DND-41 (cell line): ENCODE results near the gene RXRB.

ENCODE experiments used
- ATAC-seq: fragments of 200-7000 bp; cut with Tn5 transposase; 3 replicates; pipeline ENCODE4 v1.9.1; 2021; ENCODE audit warnings: low read depth; ENCODE audit not compliant: insufficient read depth
- DNase-seq: peaks from one replicate; pipeline ENCODE4 v3.0.0-alpha.2; 2020
- H2AFZ ChIP-seq: 2 replicates; pipeline ENCODE4 v1.6.0; 2012; ENCODE audit warnings: low read depth, low read length
- H3K27ac ChIP-seq: 2 replicates; pipeline ENCODE4 v1.5.1; 2012; ENCODE audit warnings: low read length, inconsistent platforms
- H3K27me3 ChIP-seq: fragments of 200-600 bp; sonication (generic); 2 replicates; pipeline ENCODE4 v1.6.0; 2012; ENCODE audit warnings: low read length, mild to moderate bottlenecking, inconsistent platforms; ENCODE audit not compliant: insufficient read depth, poor library complexity
- H3K36me3 ChIP-seq: 2 replicates; pipeline ENCODE4 v1.5.1; 2012; ENCODE audit warnings: low read length, inconsistent platforms; ENCODE audit not compliant: insufficient read depth
- H3K4me1 ChIP-seq: 2 replicates; pipeline ENCODE4 v1.5.1; 2012; ENCODE audit warnings: mild to moderate bottlenecking, low read length; ENCODE audit not compliant: insufficient read depth
- H3K4me2 ChIP-seq: 2 replicates; pipeline ENCODE4 v1.6.0; 2012; ENCODE audit warnings: mild to moderate bottlenecking, moderate library complexity, low read length, inconsistent platforms; ENCODE audit not compliant: insufficient read depth
- H3K4me3 ChIP-seq, 2 experiments: fragments of 200-600 bp in 1 of 2; shearing (Covaris generic) in 1 of 2; 2 replicates each; pipeline ENCODE4 v1.5.1; 2012 to 2016; ENCODE audit warnings: inconsistent platforms in 2 of 2, low read length in 2 of 2, mild to moderate bottlenecking in 2 of 2, low read depth in 1 of 2, moderate library complexity in 1 of 2
- H3K79me2 ChIP-seq: 2 replicates; pipeline ENCODE4 v1.6.0; 2012; ENCODE audit warnings: low read length, inconsistent platforms; ENCODE audit not compliant: insufficient read depth
- H3K9ac ChIP-seq: 2 replicates; pipeline ENCODE4 v1.6.0; 2012; ENCODE audit warnings: low read depth, mild to moderate bottlenecking, inconsistent platforms, low read length, moderate library complexity
- H3K9me3 ChIP-seq: 2 replicates; pipeline ENCODE4 v1.5.1; 2012; ENCODE audit warnings: low read length, moderate library complexity, mild to moderate bottlenecking, inconsistent platforms; ENCODE audit not compliant: insufficient read depth, severe bottlenecking
- H4K20me1 ChIP-seq: 2 replicates; pipeline ENCODE4 v1.6.0; 2012; ENCODE audit warnings: low read length; ENCODE audit not compliant: insufficient read depth
- CTCF ChIP-seq: IDR thresholded peaks from 2 replicates; pipeline ENCODE4 v1.5.1; 2012; ENCODE audit warnings: borderline replicate concordance, low read length, moderate library complexity, mild to moderate bottlenecking; ENCODE audit not compliant: poor library complexity, severe bottlenecking; ENCODE audit errors: extremely low read depth
- EZH2 ChIP-seq: IDR thresholded peaks from 3 replicates; pipeline ENCODE4 v1.6.1; 2012; ENCODE audit warnings: borderline replicate concordance, low read depth, mild to moderate bottlenecking, moderate library complexity, low read length, inconsistent platforms; ENCODE audit not compliant: severe bottlenecking

RXRB gene

GRCh38 chr6:33169291-33170175 is 30.9 kb downstream of the RXRB start:
- no peak for TF ChIP-seq CTCF
- no peak for TF ChIP-seq EZH2
- Histone ChIP-seq H3K27ac (no peak overlapping the region), H3K36me3 (no peaks in the 10 kb centered on the region), H3K79me2 (no peaks in the 10 kb centered on the region), H4K20me1 (no peaks in the 10 kb centered on the region), H3K9ac (no peak overlapping the region), H3K9me3 (no peaks in the 10 kb centered on the region), H3K27me3 (no peaks in the 10 kb centered on the region), H3K4me3 (no peak overlapping the region), H3K4me2 (no peak overlapping the region), H3K4me1 (no peaks in the 10 kb centered on the region), H2AFZ (no peak overlapping the region)
- DNase-seq (no peak), ATAC-seq (no peak)

GRCh38 chr6:33168639-33169038 is 31.8 kb downstream of the RXRB start:
- H3K9me3 ChIP-seq: no peaks in the 10 kb centered on the region

GRCh38 chr6:33168284-33168601 is 32.2 kb downstream of the RXRB start:
- H4K20me1 ChIP-seq: no peaks in the 10 kb centered on the region
- no peaks in the 10 kb centered on the region for H3K9me3 ChIP-seq
- no peak for DNase-seq
- H3K27me3 ChIP-seq: no peaks in the 10 kb centered on the region
- H3K36me3 ChIP-seq: no peaks in the 10 kb centered on the region
- H2AFZ ChIP-seq: no peak overlapping the region
- no peak overlapping the region for H3K4me3 ChIP-seq
- no peaks in the 10 kb centered on the region for H3K79me2 ChIP-seq
- TF ChIP-seq CTCF: no peak
- TF ChIP-seq EZH2: no peak
- H3K4me1 ChIP-seq: no peaks in the 10 kb centered on the region
- ATAC-seq: no peak
- no peak overlapping the region for H3K27ac ChIP-seq
- H3K9ac ChIP-seq: no peak overlapping the region
- H3K4me2 ChIP-seq: no peak overlapping the region

More at GRCh38 chr6:33168639-33169038, 31.8 kb downstream of the RXRB start:
- H3K79me2 ChIP-seq: no peaks in the 10 kb centered on the region
- H3K36me3 ChIP-seq: no peaks in the 10 kb centered on the region
- no peaks in the 10 kb centered on the region for H4K20me1 ChIP-seq
- H3K4me2 ChIP-seq: no peak overlapping the region
- H3K27ac ChIP-seq: no peak overlapping the region
- TF ChIP-seq CTCF (no peak), EZH2 (no peak)
- no peak overlapping the region for H3K9ac ChIP-seq
- DNase-seq (no peak), ATAC-seq (no peak)
- H3K27me3 ChIP-seq: no peaks in the 10 kb centered on the region
- no peak overlapping the region for H3K4me3 ChIP-seq
- no peaks in the 10 kb centered on the region for H3K4me1 ChIP-seq
- H2AFZ ChIP-seq: no peak overlapping the region
